ENCODE results near the gene SAP25. TPM values are rescaled to one million over a fixed set of nuclear protein-coding genes. Genes with fewer than 3 reads are reported as not detected.
"Not testable (repeated sequence)": the region's sequence is repeated elsewhere in the genome, so short reads cannot be mapped to it uniquely, and the experiment has no call there.

SAP25 gene
- total and polyA plus RNA-seq, 4 donors = 1.9 to 9.8 (median 3.4) TPM; not detected in 1

DNA sequence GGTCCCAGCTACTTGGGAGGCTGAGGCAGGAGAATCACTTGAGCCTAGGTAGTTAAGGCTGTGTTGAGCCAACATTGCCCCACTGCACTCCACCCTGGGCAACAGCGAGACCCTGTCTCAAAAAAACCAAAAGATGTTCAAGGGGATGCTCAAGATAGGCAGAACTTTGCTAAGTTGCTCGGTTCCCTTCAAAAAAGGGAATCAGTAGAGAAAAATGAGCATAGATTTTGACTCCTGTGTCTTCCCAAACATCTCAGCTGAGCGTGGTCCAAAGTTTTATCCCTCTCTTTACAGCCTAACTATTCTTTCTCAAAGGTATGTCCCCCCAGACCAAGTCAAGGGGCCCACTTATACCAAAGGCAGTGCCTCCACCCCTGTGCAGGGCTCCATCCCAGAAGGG lies 20.7 kb downstream of the SAP25 start:
- no peak for DNase-seq (ENCODE audit: low read depth in 4 of 6, low spot score in 6 of 6)
- WGBS (ENCODE audit: insufficient coverage) = 92% methylated on average over 3 of the region's 3 CpGs
- H3K4me3 ChIP-seq (ENCODE audit: low read depth, low read length) = no peak overlapping the region
- H3K9me3 ChIP-seq (ENCODE audit: control insufficient read depth, insufficient read depth, low read length) = no peaks in the 10 kb centered on the region
- no peaks in the 10 kb centered on the region for H3K27me3 ChIP-seq (ENCODE audit: control insufficient read depth, insufficient read depth, low read length)
- H3K4me1 ChIP-seq (ENCODE audit: control insufficient read depth, insufficient read depth, low read length) = peaks cover 7% of the 10 kb centered on the region
- no peak overlapping the region for H3K27ac ChIP-seq (ENCODE audit: low read depth, low read length)
- peaks cover 67% of the 10 kb centered on the region for H3K36me3 ChIP-seq (ENCODE audit: control insufficient read depth, insufficient read depth, low read length)

GRCh38 chr7:100552532-100552931 lies 21.2 kb downstream of the SAP25 start:
- WGBS (ENCODE audit: insufficient coverage) = 100% methylated on average over 2 of the region's 2 CpGs
- no peak for DNase-seq (ENCODE audit: low read depth in 4 of 6, low spot score in 6 of 6)
- Histone ChIP-seq H3K36me3 (ENCODE audit: control insufficient read depth, insufficient read depth, low read length) (peaks cover 64% of the 10 kb centered on the region), H3K27me3 (ENCODE audit: control insufficient read depth, insufficient read depth, low read length) (no peaks in the 10 kb centered on the region), H3K4me1 (ENCODE audit: control insufficient read depth, insufficient read depth, low read length) (peaks cover 9% of the 10 kb centered on the region), H3K9me3 (ENCODE audit: control insufficient read depth, insufficient read depth, low read length) (no peaks in the 10 kb centered on the region), H3K27ac (ENCODE audit: low read depth, low read length) (no peak overlapping the region), H3K4me3 (ENCODE audit: low read depth, low read length) (no peak overlapping the region)

DNA sequence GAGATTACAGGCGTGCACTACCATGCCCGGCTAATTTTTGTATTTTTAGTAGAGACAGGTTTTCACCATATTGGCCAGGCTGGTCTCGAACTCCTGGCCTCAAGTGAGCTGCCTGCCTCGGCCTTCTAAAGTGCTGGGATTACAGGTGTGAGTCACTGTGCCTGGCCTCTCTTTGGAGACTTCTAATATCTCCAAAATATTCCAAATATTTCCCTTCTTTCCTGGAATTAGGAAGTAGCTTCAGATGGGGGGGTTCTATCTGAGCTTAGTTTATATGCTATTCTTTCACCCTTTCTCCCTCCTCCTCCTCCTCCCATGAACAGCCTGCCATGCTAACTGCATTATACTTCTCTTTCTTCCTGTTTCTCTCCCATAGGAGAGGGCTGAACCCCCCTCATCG lies 25.3 kb downstream of the SAP25 start:
- H3K36me3 ChIP-seq (ENCODE audit: control insufficient read depth, insufficient read depth, low read length) = peaks cover 29% of the 10 kb centered on the region
- H3K4me1 ChIP-seq (ENCODE audit: control insufficient read depth, insufficient read depth, low read length) = peaks cover 19% of the 10 kb centered on the region
- H3K27ac ChIP-seq (ENCODE audit: low read depth, low read length); H3K27me3 ChIP-seq (ENCODE audit: control insufficient read depth, insufficient read depth, low read length); H3K9me3 ChIP-seq (ENCODE audit: control insufficient read depth, insufficient read depth, low read length); DNase-seq (ENCODE audit: low read depth in 4 of 6, low spot score in 6 of 6); H3K4me3 ChIP-seq (ENCODE audit: low read depth, low read length): not testable (repeated sequence)
- 90% methylated on average over 3 of the region's 5 CpGs for WGBS (ENCODE audit: insufficient coverage)

- Histone ChIP-seq H3K27me3 (ENCODE audit: control insufficient read depth, insufficient read depth, low read length) (no peaks in the 10 kb centered on the region), H3K9me3 (ENCODE audit: control insufficient read depth, insufficient read depth, low read length) (no peaks in the 10 kb centered on the region), H3K4me3 (ENCODE audit: low read depth, low read length) (no peak overlapping the region), H3K36me3 (ENCODE audit: control insufficient read depth, insufficient read depth, low read length) (peaks cover 24% of the 10 kb centered on the region), H3K4me1 (ENCODE audit: control insufficient read depth, insufficient read depth, low read length) (peaks cover 19% of the 10 kb centered on the region), H3K27ac (ENCODE audit: low read depth, low read length) (peak overlapping the region; percentile 88)
- peak in 1 of 6 donors; percentile 48 for DNase-seq (ENCODE audit: low read depth in 4 of 6, low spot score in 6 of 6)
- WGBS (ENCODE audit: insufficient coverage) = 51% methylated on average over 2 of the region's 2 CpGs
Observed at GRCh38 chr7:100547872-100548271, 25.8 kb downstream of the SAP25 start.

DNA sequence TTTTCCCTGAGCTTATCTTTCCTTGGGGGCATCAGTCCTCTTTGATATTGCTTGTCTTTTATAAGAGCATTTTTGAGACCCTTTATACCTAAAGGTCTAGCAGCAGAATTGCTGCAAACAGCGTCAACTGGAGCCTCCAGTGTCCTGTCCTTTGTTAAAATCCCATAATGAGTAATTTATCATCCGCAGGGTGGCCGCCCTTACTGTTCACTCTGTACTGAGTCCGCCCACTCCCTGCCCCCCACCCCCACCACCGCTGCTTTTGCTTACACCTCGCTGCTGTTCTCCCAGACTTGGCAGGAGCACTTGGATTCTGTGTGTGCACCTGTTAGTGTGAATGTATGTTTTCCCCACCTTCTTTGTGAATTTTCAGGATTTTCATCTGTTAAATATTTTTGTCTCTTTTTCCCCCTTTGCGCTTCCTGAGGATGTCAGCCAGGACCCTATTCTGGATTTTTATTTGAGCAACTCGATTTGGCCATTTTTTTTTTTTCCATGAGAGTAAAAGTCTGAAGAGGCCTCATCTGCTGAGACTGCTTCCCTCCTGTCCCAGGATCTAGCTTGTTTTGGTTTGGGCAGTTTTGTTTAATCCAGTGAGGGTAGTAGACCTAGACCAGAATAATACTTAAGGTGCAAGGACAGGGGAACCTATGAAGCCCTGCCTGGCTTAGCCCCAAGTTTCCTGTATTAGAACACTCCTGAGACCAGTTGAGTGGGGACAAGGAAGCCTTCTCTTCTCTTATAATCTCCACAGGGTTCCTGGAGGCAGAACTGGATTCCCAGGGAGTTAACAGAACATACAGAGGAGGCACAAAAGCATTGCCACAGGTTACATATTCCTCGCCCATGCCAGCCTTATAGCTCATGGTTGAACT lies 26.5 kb downstream of the SAP25 start:
- Histone ChIP-seq H3K9me3 (ENCODE audit: control insufficient read depth, insufficient read depth, low read length) (no peaks in the 10 kb centered on the region), H3K4me1 (ENCODE audit: control insufficient read depth, insufficient read depth, low read length) (peaks cover 19% of the 10 kb centered on the region), H3K27ac (ENCODE audit: low read depth, low read length) (peak overlapping the region; percentile 88), H3K36me3 (ENCODE audit: control insufficient read depth, insufficient read depth, low read length) (peaks cover 17% of the 10 kb centered on the region), H3K4me3 (ENCODE audit: low read depth, low read length) (no peak overlapping the region), H3K27me3 (ENCODE audit: control insufficient read depth, insufficient read depth, low read length) (no peaks in the 10 kb centered on the region)
- WGBS (ENCODE audit: insufficient coverage) = 50% methylated on average over 1 of the region's 9 CpGs
- DNase-seq (ENCODE audit: low read depth in 4 of 6, low spot score in 6 of 6) = no peak

- H3K4me3 ChIP-seq (ENCODE audit: low read depth, low read length) = no peak overlapping the region
- WGBS (ENCODE audit: insufficient coverage) = 29% methylated on average over 4 of the region's 10 CpGs
- peak in 1 of 6 donors; percentile 4 for DNase-seq (ENCODE audit: low read depth in 4 of 6, low spot score in 6 of 6)
- peak overlapping the region; percentile 88 for H3K27ac ChIP-seq (ENCODE audit: low read depth, low read length)
- H3K36me3 ChIP-seq (ENCODE audit: control insufficient read depth, insufficient read depth, low read length) = peaks cover 10% of the 10 kb centered on the region
- peaks cover 19% of the 10 kb centered on the region for H3K4me1 ChIP-seq (ENCODE audit: control insufficient read depth, insufficient read depth, low read length)
- no peaks in the 10 kb centered on the region for H3K9me3 ChIP-seq (ENCODE audit: control insufficient read depth, insufficient read depth, low read length)
- no peaks in the 10 kb centered on the region for H3K27me3 ChIP-seq (ENCODE audit: control insufficient read depth, insufficient read depth, low read length)
Observed at GRCh38 chr7:100546129-100546925, 27.4 kb downstream of the SAP25 start.

DNA sequence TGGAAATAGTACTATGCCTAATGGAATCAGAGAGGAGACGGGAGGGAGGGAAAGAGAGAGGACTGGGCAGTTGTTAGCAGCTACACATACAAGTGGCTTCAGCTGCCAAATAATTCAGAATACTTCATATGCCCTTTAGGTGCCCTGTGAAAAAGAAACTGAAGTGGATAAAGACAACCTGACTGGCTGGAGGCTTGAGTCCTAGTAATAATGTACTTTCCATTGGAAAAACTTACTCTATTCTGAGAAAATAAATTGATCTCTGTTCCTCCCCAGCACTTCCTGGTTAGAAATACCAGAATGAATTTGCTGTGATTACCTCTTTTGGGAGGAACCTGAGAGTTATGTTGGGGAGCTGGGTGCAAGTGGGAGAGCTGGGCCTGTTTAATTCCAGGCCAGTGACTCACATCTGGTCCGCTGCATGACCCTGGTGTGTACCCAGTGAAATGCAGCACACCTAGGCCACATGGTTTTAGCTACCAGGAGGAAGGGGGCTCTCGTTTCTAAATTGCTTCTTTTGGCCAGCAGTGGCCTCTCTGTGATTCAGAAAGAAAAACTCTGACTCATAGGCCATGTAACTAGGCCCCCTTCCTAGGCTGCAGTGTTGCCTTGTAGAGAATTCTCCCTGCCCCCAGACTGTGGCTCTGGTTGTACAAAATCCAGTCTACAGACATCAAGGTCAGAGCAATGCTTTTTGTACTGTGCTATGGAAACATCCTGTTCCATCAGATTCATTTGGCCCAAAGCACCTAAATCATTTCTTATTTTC lies 28.2 kb downstream of the SAP25 start:
- H3K27me3 ChIP-seq (ENCODE audit: control insufficient read depth, insufficient read depth, low read length) = no peaks in the 10 kb centered on the region
- H3K4me3 ChIP-seq (ENCODE audit: low read depth, low read length) = no peak overlapping the region
- peak in 3 of 6 donors; percentile 32 to 70 (median 34) for DNase-seq (ENCODE audit: low read depth in 4 of 6, low spot score in 6 of 6)
- H3K36me3 ChIP-seq (ENCODE audit: control insufficient read depth, insufficient read depth, low read length) = peaks cover 8% of the 10 kb centered on the region
- WGBS (ENCODE audit: insufficient coverage) = 40% methylated on average over 2 of the region's 3 CpGs
- H3K27ac ChIP-seq (ENCODE audit: low read depth, low read length) = peak overlapping the region; percentile 88
- no peaks in the 10 kb centered on the region for H3K9me3 ChIP-seq (ENCODE audit: control insufficient read depth, insufficient read depth, low read length)
- peaks cover 21% of the 10 kb centered on the region for H3K4me1 ChIP-seq (ENCODE audit: control insufficient read depth, insufficient read depth, low read length)

- Histone ChIP-seq H3K27ac (ENCODE audit: low read depth, low read length) (peak overlapping the region; percentile 88), H3K4me1 (ENCODE audit: control insufficient read depth, insufficient read depth, low read length) (peaks cover 20% of the 10 kb centered on the region), H3K27me3 (ENCODE audit: control insufficient read depth, insufficient read depth, low read length) (no peaks in the 10 kb centered on the region), H3K4me3 (ENCODE audit: low read depth, low read length) (no peak overlapping the region), H3K9me3 (ENCODE audit: control insufficient read depth, insufficient read depth, low read length) (no peaks in the 10 kb centered on the region), H3K36me3 (ENCODE audit: control insufficient read depth, insufficient read depth, low read length) (peaks cover 8% of the 10 kb centered on the region)
- DNase-seq (ENCODE audit: low read depth in 4 of 6, low spot score in 6 of 6) = no peak
- 38% methylated on average over 1 of the region's 1 CpG for WGBS (ENCODE audit: insufficient coverage)
Observed at GRCh38 chr7:100544967-100545359, 28.7 kb downstream of the SAP25 start.

DNA sequence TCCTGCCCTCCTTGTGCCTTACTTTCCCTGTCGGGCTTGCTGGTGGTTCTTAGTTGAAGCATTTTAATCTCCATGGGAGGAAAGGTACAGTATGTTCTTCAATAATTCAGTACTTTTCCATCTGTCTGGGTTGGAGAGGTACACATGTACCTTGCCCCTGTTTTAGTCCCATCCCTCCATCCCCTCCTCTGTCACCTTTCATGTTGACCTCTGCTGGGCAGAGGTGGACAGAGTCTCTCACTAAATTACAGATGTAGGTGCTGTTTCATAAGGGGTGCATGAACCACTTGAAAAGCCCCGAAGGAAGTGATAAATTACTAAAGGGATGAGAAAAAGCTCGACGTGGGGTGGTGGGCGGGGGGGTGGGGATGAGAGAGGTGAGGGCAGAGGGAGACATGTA lies 29.3 kb downstream of the SAP25 start:
- H3K4me1 ChIP-seq (ENCODE audit: control insufficient read depth, insufficient read depth, low read length) = peaks cover 23% of the 10 kb centered on the region
- H3K9me3 ChIP-seq (ENCODE audit: control insufficient read depth, insufficient read depth, low read length) = no peaks in the 10 kb centered on the region
- WGBS (ENCODE audit: insufficient coverage) = 46% methylated on average over 4 of the region's 5 CpGs
- DNase-seq (ENCODE audit: low read depth in 4 of 6, low spot score in 6 of 6) = no peak
- peaks cover 4% of the 10 kb centered on the region for H3K36me3 ChIP-seq (ENCODE audit: control insufficient read depth, insufficient read depth, low read length)
- no peak overlapping the region for H3K4me3 ChIP-seq (ENCODE audit: low read depth, low read length)
- H3K27me3 ChIP-seq (ENCODE audit: control insufficient read depth, insufficient read depth, low read length) = no peaks in the 10 kb centered on the region
- peak overlapping the region; percentile 88 for H3K27ac ChIP-seq (ENCODE audit: low read depth, low read length)
